DMS153 treated with DMSO at 0.1 percent for 48 hours (cell line): ENCODE data around the gene SLC4A8.
"Not testable (repeated sequence)": the region's sequence is repeated elsewhere in the genome, so short reads cannot be mapped to it uniquely, and the experiment has no call there.

Experiments used
- DNase-seq: peaks from one replicate; lab custom pipeline; 2025; ENCODE audit not compliant: unreplicated experiment; lab: John Stamatoyannopoulos, UW

Gene SLC4A8

GRCh38 chr12:51429700-51430099, 5.1 kb downstream of the SLC4A8 start:
- DNase-seq: no peak

- peak; percentile 27 for DNase-seq
Measured at GRCh38 chr12:51430196-51430895, 5.7 kb downstream of the SLC4A8 start.

- DNase-seq: no peak
Measured at GRCh38 chr12:51432921-51433320, 8.3 kb downstream of the SLC4A8 start.

GRCh38 chr12:51434305-51434704, 9.7 kb downstream of the SLC4A8 start:
- DNase-seq: no peak

DNA sequence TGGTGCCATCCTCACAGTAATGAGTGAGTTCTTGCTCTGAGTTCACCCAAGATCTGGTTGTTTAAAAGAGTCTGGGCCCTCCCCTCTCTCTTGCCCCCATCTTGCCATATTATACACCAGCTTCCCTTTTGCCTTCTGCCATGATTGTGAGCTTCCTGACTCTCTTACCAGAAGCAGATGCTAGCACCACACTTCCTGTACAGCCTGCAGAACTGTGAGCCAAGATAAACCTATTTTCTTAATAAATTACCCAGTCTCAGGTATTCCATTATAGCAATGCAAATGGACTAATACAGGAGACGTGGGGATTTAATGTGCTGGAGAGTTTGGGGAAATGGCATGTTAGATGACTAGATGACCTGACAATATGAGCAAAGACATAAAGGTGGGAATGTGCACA, 12.8 kb downstream of the SLC4A8 start:
- DNase-seq: no peak

GRCh38 chr12:51439330-51439729, 14.7 kb downstream of the SLC4A8 start:
- no peak for DNase-seq

DNA sequence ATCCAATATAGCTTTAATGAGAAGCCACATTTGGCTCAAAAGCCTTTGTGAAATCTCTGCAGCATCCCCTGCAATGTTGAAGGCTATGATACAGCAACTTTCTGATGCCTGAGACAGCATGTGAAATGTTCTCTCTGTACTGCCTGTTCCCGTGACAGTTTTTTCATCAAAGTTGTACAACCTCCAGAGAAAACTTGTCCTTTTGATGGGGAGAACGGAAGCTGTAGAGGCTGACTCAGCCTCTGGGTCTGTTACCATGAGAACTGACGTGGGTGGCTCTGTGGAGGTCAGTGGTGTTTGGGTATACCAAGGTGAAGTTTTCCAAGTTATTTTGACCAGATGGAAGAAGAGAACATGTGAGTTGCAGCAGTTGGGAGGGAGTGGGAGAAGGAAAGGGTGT, 17.0 kb downstream of the SLC4A8 start:
- no peak for DNase-seq

- DNase-seq: no peak
Measured at GRCh38 chr12:51442324-51442723, 17.7 kb downstream of the SLC4A8 start.

- no peak for DNase-seq
Measured at GRCh38 chr12:51443573-51443972, 18.9 kb downstream of the SLC4A8 start.

- DNase-seq: no peak
Measured at GRCh38 chr12:51448618-51449256, 24.1 kb downstream of the SLC4A8 start.

DNA sequence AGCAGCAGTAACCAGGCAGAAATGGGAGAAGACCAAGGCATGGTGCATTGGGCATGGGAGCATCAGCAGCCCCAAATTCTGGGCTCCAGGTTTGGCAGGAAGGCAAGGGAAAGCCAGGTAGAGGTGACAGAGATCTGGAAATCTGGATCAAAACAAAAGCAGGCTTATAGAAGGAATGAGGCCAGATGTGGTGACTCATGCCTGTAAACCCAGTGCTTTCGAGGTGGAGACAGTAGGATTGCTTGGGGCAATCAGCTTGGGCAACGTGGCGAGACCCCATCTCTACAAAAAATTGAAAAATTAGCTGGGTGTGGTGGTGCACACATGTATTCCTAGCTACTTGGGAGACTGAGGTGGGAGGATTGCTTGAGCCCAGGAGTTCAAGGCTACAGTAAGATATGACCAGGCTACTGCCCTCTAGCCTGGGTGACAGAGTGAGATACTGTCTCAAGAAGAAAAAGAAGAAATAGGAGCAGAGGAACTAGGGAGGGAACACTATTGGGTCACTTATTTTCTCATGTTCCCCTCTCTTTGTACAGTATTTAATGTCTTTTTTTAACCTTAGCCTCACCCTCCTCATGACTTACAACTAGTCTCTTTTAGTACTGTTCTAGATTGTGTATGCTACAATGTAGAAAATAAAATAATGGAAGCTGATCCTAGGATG, 25.1 kb downstream of the SLC4A8 start:
- DNase-seq: no peak

DNA sequence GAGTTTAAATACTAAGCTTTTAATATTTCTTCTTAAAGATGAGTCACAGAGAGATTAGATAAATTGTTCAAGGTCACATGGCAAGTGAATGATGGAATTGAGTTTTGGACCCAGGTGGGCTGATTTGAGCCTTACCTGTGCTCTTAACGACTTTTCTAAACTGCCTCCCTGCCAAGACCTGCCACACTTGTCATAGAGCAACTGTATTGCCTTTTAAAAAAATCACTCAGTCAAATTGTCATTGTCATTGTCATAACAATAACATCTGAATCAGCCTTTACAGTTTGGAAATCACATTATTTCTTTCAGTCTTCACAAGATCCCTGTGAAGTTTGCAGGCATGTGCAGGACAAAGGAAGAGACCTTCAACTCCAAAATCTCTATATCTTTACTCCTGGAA, 25.7 kb downstream of the SLC4A8 start:
- DNase-seq: no peak

DNA sequence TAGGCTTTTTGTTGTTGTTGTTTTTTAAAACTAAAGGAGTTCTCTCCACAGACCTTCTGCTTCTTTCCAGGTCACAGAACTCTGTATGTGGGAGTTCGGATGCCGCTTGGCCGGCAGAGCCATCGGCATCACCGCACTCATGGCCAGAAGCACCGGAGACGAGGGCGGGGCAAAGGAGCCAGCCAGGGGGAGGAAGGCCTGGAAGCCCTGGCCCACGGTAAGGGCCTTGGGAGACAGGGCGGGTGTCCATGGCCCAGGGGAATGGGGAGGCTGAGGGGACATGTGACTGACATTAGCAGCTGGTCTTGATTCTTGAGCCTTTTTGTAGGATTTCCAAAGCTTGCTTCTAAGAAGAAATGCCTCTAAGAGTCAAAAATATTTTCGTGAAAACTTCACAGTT, 26.2 kb downstream of the SLC4A8 start:
- no peak for DNase-seq

GRCh38 chr12:51454016-51454415, 29.4 kb downstream of the SLC4A8 start:
- DNase-seq: not testable (repeated sequence)

- not testable (repeated sequence) for DNase-seq
Measured at GRCh38 chr12:51455050-51455449, 30.4 kb downstream of the SLC4A8 start.

- DNase-seq: no peak
Measured at GRCh38 chr12:51458635-51459034, 34.0 kb downstream of the SLC4A8 start.

- DNase-seq: no peak
Measured at GRCh38 chr12:51460519-51460918, 35.9 kb downstream of the SLC4A8 start.

GRCh38 chr12:51465491-51465890, 40.9 kb downstream of the SLC4A8 start:
- no peak for DNase-seq

GRCh38 chr12:51470116-51470515, 45.5 kb downstream of the SLC4A8 start:
- DNase-seq: no peak

DNA sequence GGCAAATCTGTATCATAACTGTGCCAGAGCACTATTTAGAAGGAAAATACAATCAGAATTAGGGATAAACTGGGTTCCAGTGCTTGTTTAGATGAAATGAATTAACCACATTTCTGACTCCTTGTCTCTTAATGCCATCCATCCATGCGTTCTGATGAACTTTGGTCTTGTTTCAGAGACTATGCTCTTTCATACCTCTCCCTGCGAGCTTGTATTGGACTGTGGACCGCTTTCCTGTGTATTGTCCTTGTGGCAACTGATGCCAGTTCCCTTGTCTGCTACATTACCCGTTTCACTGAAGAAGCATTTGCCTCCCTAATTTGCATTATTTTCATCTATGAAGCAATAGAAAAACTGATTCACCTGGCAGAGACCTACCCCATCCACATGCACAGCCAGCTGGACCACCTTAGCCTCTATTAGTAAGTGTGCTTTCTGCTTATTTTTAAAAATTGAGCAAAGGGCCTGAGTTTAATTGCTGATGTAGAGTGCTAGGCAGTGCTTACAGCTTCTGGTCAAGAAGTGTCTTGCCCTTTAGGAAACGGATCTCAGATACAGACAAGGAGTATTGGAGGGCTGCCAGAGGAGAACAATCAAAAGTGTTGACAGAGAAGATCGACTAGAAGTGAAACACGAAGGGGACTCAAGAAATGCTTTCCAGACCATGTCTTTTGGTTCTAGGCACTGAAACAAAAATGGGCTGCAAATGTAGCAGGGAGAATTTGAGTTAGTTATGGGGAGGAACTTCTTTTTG, 46.7 kb downstream of the SLC4A8 start:
- DNase-seq: no peak

- DNase-seq: no peak
Measured at GRCh38 chr12:51472984-51473383, 48.4 kb downstream of the SLC4A8 start.

- DNase-seq: no peak
Measured at GRCh38 chr12:51473947-51474346, 49.3 kb downstream of the SLC4A8 start.
